HT-29 (cell line): ENCODE data around the gene RAB32. TPM values are rescaled to one million over a fixed set of nuclear protein-coding genes. Genes with fewer than 3 reads are reported as not detected.
A peak's percentile ranks its signal among the peaks of the same experiment; 100 is the strongest.
"Not testable (repeated sequence)": the region's sequence is repeated elsewhere in the genome, so short reads cannot be mapped to it uniquely, and the experiment has no call there.

Experiments used
- DNase-seq: peaks from one replicate; pipeline ENCODE4 v3.0.0-alpha.2; 2015; ENCODE audit warnings: low spot score
- total RNA-seq: library from RNA; depleted of rRNA; stranded (reverse); fragments of >200 nt; shearing (Covaris generic); gene quantifications from 2 replicates; pipeline ENCODE4 v1.2.3, GENCODE V29; 2014; rRNA removed

Gene RAB32
- 5.7 and 5.8 TPM in 2 replicates for total RNA-seq

GRCh38 chr6:146543211-146543939, at the start of gene RAB32:
TSS of gene RAB32 (plus strand) at chr6:146543833. CDS start at chr6:146543872, 39 bp downstream.
- peak; percentile 82 for DNase-seq

GRCh38 chr6:146498309-146498708, 45.3 kb upstream of the RAB32 start:
- no peak for DNase-seq

GRCh38 chr6:146503096-146503495, 40.5 kb upstream of the RAB32 start:
- DNase-seq: no peak

- DNase-seq: no peak
Observed at GRCh38 chr6:146515212-146515611, 28.4 kb upstream of the RAB32 start.

- no peak for DNase-seq
Observed at GRCh38 chr6:146526192-146526591, 17.4 kb upstream of the RAB32 start.

- DNase-seq: no peak
Observed at GRCh38 chr6:146532702-146533101, 10.9 kb upstream of the RAB32 start.

- no peak for DNase-seq
Observed at GRCh38 chr6:146542881-146543210, 787 bp upstream of the RAB32 start.

GRCh38 chr6:146543940-146544615, 445 bp downstream of the RAB32 start:
- peak; percentile 32 for DNase-seq

GRCh38 chr6:146544616-146545182, 1.1 kb downstream of the RAB32 start:
- DNase-seq: no peak

- DNase-seq: no peak
Observed at GRCh38 chr6:146545581-146545980, 1.9 kb downstream of the RAB32 start.

- no peak for DNase-seq
Observed at GRCh38 chr6:146546443-146547043, 2.9 kb downstream of the RAB32 start.

- no peak for DNase-seq
Observed at GRCh38 chr6:146547889-146548288, 4.3 kb downstream of the RAB32 start.

- no peak for DNase-seq
Observed at GRCh38 chr6:146548898-146549374, 5.3 kb downstream of the RAB32 start.

GRCh38 chr6:146550911-146551310, 7.3 kb downstream of the RAB32 start:
- no peak for DNase-seq

GRCh38 chr6:146551545-146551944, 7.9 kb downstream of the RAB32 start:
- no peak for DNase-seq

GRCh38 chr6:146553377-146554135, 9.9 kb downstream of the RAB32 start:
- DNase-seq: no peak

- no peak for DNase-seq
Observed at GRCh38 chr6:146560607-146561006, 17.0 kb downstream of the RAB32 start.

GRCh38 chr6:146566661-146567060, 23.0 kb downstream of the RAB32 start:
- not testable (repeated sequence) for DNase-seq

GRCh38 chr6:146568619-146569018, 25.0 kb downstream of the RAB32 start:
- DNase-seq: not testable (repeated sequence)

GRCh38 chr6:146574211-146574610, 30.6 kb downstream of the RAB32 start:
- DNase-seq: no peak

GRCh38 chr6:146578054-146578453, 34.4 kb downstream of the RAB32 start:
- no peak for DNase-seq

- DNase-seq: no peak
Observed at GRCh38 chr6:146581968-146582367, 38.3 kb downstream of the RAB32 start.
